Measurements from ENCODE around the gene CHSY3.
A peak's percentile ranks its signal among the peaks of the same experiment; 100 is the strongest.

The CHSY3 gene

DNA sequence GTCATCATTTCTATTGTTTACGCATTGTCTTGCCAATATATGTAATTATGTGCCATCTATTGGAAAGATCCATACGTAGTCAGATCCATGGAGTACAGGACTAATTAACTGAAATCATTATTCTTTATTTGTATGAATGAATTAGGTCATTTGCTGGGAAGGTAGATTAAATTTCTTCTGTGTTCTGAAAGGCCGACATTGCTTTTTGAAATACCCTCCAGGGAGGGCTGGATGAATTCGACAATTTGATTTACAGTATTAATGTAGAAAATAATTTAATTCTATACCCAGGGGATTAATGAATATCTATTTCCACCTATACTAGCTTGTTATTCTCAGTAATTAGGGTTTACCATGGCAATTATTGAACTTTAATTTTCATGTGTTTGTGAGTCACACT, 117.6 kb downstream of the CHSY3 start:
- WGBS (ENCODE audit: extremely low coverage, insufficient coverage, insufficient read length) = no CpG with 5 or more reads among the region's 4 CpGs
- Histone ChIP-seq H2BK5ac (ENCODE audit: low read depth, low read length, poor library complexity) (no peak overlapping the region), H3K9me3 (ENCODE audit: insufficient read depth, low read depth, low read length) (no peaks in the 10 kb centered on the region), H4K91ac (ENCODE audit: low read depth, low read length) (no peak overlapping the region), H3K23ac (ENCODE audit: low read length) (no peak overlapping the region), H3K4me1 (ENCODE audit: control insufficient read depth in 1 of 2, insufficient read depth in 2 of 2, low read length in 2 of 2) (no peaks in the 10 kb centered on the region), H2BK12ac (ENCODE audit: low read length) (no peak overlapping the region), H2AFZ (ENCODE audit: insufficient read depth, low read length, poor library complexity) (no peak overlapping the region), H3K4ac (ENCODE audit: low read depth, low read length) (no peak overlapping the region), H4K8ac (ENCODE audit: low read depth, low read length) (no peak overlapping the region), H4K12ac (ENCODE audit: low read depth, low read length) (no peak overlapping the region), H3K27me3 (ENCODE audit: insufficient read depth, low read length) (no peaks in the 10 kb centered on the region), H2BK120ac (ENCODE audit: insufficient read depth, low read length, poor library complexity) (no peak overlapping the region), H2AK5ac (ENCODE audit: low read length) (no peak overlapping the region), H3K36me3 (ENCODE audit: control insufficient read depth in 1 of 2, insufficient read depth in 2 of 2, low read length in 2 of 2) (no peaks in the 10 kb centered on the region), H3K79me2 (ENCODE audit: control insufficient read depth, insufficient read depth, low read length, poor library complexity) (no peaks in the 10 kb centered on the region), H3K4me2 (ENCODE audit: low read length) (no peak overlapping the region), H3K27ac (ENCODE audit: low read depth, low read length) (no peak overlapping the region), H3K14ac (ENCODE audit: low read length) (no peak overlapping the region), H3K79me1 (ENCODE audit: low read length) (no peaks in the 10 kb centered on the region), H3K9ac (ENCODE audit: low read length) (no peak overlapping the region), H3K4me3 (ENCODE audit: low read depth, low read length) (no peak overlapping the region), H3K18ac (ENCODE audit: low read length) (no peak overlapping the region)
- DNase-seq = no peak

DNA sequence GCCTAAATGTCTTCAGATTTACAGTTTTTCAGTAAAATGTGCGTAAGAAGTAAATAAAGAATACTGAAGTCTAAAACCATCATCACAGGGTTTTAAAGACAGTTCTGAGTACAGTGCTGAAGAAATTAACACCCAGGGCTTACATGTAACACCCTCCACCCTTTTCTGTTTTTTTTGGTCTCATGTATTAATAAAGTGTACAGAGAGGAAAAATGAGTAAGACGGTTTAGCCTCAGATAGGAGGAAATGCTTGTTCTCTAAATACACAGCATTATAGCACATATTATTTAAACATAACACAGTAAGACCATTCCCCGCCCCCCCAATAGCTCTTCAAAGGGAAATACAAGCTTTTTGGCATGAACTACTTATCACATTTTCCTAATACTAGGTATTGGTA, 119.3 kb downstream of the CHSY3 start:
- Histone ChIP-seq H2BK12ac (ENCODE audit: low read length) (no peak overlapping the region), H3K27me3 (ENCODE audit: insufficient read depth, low read length) (no peaks in the 10 kb centered on the region), H4K12ac (ENCODE audit: low read depth, low read length) (no peak overlapping the region), H3K4me2 (ENCODE audit: low read length) (no peak overlapping the region), H3K18ac (ENCODE audit: low read length) (no peak overlapping the region), H3K27ac (ENCODE audit: low read depth, low read length) (no peak overlapping the region), H2AK5ac (ENCODE audit: low read length) (no peak overlapping the region), H3K4ac (ENCODE audit: low read depth, low read length) (no peak overlapping the region), H3K9ac (ENCODE audit: low read length) (no peak overlapping the region), H3K4me1 (ENCODE audit: control insufficient read depth in 1 of 2, insufficient read depth in 2 of 2, low read length in 2 of 2) (no peaks in the 10 kb centered on the region), H2AFZ (ENCODE audit: insufficient read depth, low read length, poor library complexity) (no peak overlapping the region), H3K36me3 (ENCODE audit: control insufficient read depth in 1 of 2, insufficient read depth in 2 of 2, low read length in 2 of 2) (no peaks in the 10 kb centered on the region), H3K4me3 (ENCODE audit: low read depth, low read length) (no peak overlapping the region), H3K79me1 (ENCODE audit: low read length) (no peaks in the 10 kb centered on the region), H2BK5ac (ENCODE audit: low read depth, low read length, poor library complexity) (no peak overlapping the region), H3K79me2 (ENCODE audit: control insufficient read depth, insufficient read depth, low read length, poor library complexity) (no peaks in the 10 kb centered on the region), H4K91ac (ENCODE audit: low read depth, low read length) (no peak overlapping the region), H3K14ac (ENCODE audit: low read length) (no peak overlapping the region), H4K8ac (ENCODE audit: low read depth, low read length) (no peak overlapping the region), H2BK120ac (ENCODE audit: insufficient read depth, low read length, poor library complexity) (no peak overlapping the region), H3K9me3 (ENCODE audit: insufficient read depth, low read depth, low read length) (no peaks in the 10 kb centered on the region), H3K23ac (ENCODE audit: low read length) (no peak overlapping the region)
- no CpG with 5 or more reads among the region's 3 CpGs for WGBS (ENCODE audit: extremely low coverage, insufficient coverage, insufficient read length)
- no peak for DNase-seq

DNA sequence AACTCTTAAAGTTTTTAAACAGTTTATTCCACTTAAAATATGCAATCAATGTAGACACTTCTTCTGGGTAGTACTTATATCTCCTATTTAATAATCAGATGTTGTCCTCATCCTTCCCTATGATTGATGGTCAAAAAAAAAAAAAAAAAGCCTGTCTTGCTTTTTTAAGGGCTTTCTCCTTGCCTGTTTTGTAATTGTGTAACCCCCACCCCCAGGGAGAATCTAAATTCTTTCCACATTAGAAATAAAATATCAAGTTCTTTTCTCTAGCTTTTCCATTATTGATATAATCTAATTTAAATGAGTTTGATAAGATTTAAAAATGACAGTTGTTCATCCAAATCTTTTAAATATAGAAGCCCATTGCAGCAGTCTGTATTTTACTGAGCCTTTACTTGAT, 119.7 kb downstream of the CHSY3 start:
- no peak overlapping the region for H3K18ac ChIP-seq (ENCODE audit: low read length)
- H3K4ac ChIP-seq (ENCODE audit: low read depth, low read length) = no peak overlapping the region
- no peaks in the 10 kb centered on the region for H3K79me2 ChIP-seq (ENCODE audit: control insufficient read depth, insufficient read depth, low read length, poor library complexity)
- no peak overlapping the region for H3K14ac ChIP-seq (ENCODE audit: low read length)
- no peak overlapping the region for H3K4me2 ChIP-seq (ENCODE audit: low read length)
- H3K9me3 ChIP-seq (ENCODE audit: insufficient read depth, low read depth, low read length) = no peaks in the 10 kb centered on the region
- H3K36me3 ChIP-seq (ENCODE audit: control insufficient read depth in 1 of 2, insufficient read depth in 2 of 2, low read length in 2 of 2) = no peaks in the 10 kb centered on the region
- no peak overlapping the region for H2BK12ac ChIP-seq (ENCODE audit: low read length)
- H3K27me3 ChIP-seq (ENCODE audit: insufficient read depth, low read length) = no peaks in the 10 kb centered on the region
- H3K4me1 ChIP-seq (ENCODE audit: control insufficient read depth in 1 of 2, insufficient read depth in 2 of 2, low read length in 2 of 2) = no peaks in the 10 kb centered on the region
- H4K91ac ChIP-seq (ENCODE audit: low read depth, low read length) = no peak overlapping the region
- no peak overlapping the region for H4K12ac ChIP-seq (ENCODE audit: low read depth, low read length)
- H4K8ac ChIP-seq (ENCODE audit: low read depth, low read length) = no peak overlapping the region
- no peak overlapping the region for H3K27ac ChIP-seq (ENCODE audit: low read depth, low read length)
- no peak overlapping the region for H2AFZ ChIP-seq (ENCODE audit: insufficient read depth, low read length, poor library complexity)
- no peak overlapping the region for H3K9ac ChIP-seq (ENCODE audit: low read length)
- H3K79me1 ChIP-seq (ENCODE audit: low read length) = no peaks in the 10 kb centered on the region
- no peak overlapping the region for H2BK120ac ChIP-seq (ENCODE audit: insufficient read depth, low read length, poor library complexity)
- no peak for DNase-seq
- H3K23ac ChIP-seq (ENCODE audit: low read length) = no peak overlapping the region
- H2BK5ac ChIP-seq (ENCODE audit: low read depth, low read length, poor library complexity) = no peak overlapping the region
- no peak overlapping the region for H3K4me3 ChIP-seq (ENCODE audit: low read depth, low read length)
- H2AK5ac ChIP-seq (ENCODE audit: low read length) = no peak overlapping the region

DNA sequence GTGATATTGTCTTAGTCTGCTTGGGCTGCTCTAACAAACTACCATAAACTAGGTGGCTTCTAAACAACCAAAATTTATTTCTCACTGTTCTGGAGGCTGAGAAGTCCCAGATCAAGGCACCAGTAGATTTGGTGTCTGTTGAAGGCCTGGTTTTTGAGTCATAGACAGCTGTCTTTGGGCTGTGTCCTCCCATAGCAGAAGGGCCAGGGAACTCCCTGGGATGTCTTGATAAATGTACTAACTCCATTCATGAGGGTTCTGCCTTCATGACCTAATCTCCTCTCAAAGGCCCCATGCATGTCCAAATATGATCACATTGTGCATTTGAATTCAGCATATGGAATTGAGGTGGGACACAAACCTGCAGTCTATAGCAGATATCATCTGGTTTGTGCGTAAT, 121.2 kb downstream of the CHSY3 start:
- no peak overlapping the region for H3K14ac ChIP-seq (ENCODE audit: low read length)
- H3K23ac ChIP-seq (ENCODE audit: low read length) = no peak overlapping the region
- H2BK12ac ChIP-seq (ENCODE audit: low read length) = no peak overlapping the region
- H3K36me3 ChIP-seq (ENCODE audit: control insufficient read depth in 1 of 2, insufficient read depth in 2 of 2, low read length in 2 of 2) = no peaks in the 10 kb centered on the region
- H2AK5ac ChIP-seq (ENCODE audit: low read length) = no peak overlapping the region
- H3K27me3 ChIP-seq (ENCODE audit: insufficient read depth, low read length) = no peaks in the 10 kb centered on the region
- H3K79me2 ChIP-seq (ENCODE audit: control insufficient read depth, insufficient read depth, low read length, poor library complexity) = no peaks in the 10 kb centered on the region
- H3K4ac ChIP-seq (ENCODE audit: low read depth, low read length) = no peak overlapping the region
- no peak overlapping the region for H3K4me2 ChIP-seq (ENCODE audit: low read length)
- H3K27ac ChIP-seq (ENCODE audit: low read depth, low read length) = no peak overlapping the region
- no peak overlapping the region for H3K4me3 ChIP-seq (ENCODE audit: low read depth, low read length)
- whole genome bisulfite sequencing (ENCODE audit: extremely low coverage, insufficient coverage, insufficient read length) = no CpG with 5 or more reads among the region's 1 CpG
- H2BK120ac ChIP-seq (ENCODE audit: insufficient read depth, low read length, poor library complexity) = no peak overlapping the region
- no peak overlapping the region for H4K12ac ChIP-seq (ENCODE audit: low read depth, low read length)
- H2AFZ ChIP-seq (ENCODE audit: insufficient read depth, low read length, poor library complexity) = no peak overlapping the region
- no peaks in the 10 kb centered on the region for H3K79me1 ChIP-seq (ENCODE audit: low read length)
- no peak overlapping the region for H2BK5ac ChIP-seq (ENCODE audit: low read depth, low read length, poor library complexity)
- DNase-seq = peak in 1 of 2 donors; percentile 11
- no peak overlapping the region for H3K9ac ChIP-seq (ENCODE audit: low read length)
- no peaks in the 10 kb centered on the region for H3K9me3 ChIP-seq (ENCODE audit: insufficient read depth, low read depth, low read length)
- no peak overlapping the region for H4K91ac ChIP-seq (ENCODE audit: low read depth, low read length)
- H4K8ac ChIP-seq (ENCODE audit: low read depth, low read length) = no peak overlapping the region
- no peaks in the 10 kb centered on the region for H3K4me1 ChIP-seq (ENCODE audit: control insufficient read depth in 1 of 2, insufficient read depth in 2 of 2, low read length in 2 of 2)
- no peak overlapping the region for H3K18ac ChIP-seq (ENCODE audit: low read length)

GRCh38 chr5:130032807-130033206, 128.5 kb downstream of the CHSY3 start:
- Histone ChIP-seq H2AFZ (ENCODE audit: insufficient read depth, low read length, poor library complexity) (no peak overlapping the region), H3K4me2 (ENCODE audit: low read length) (no peak overlapping the region), H4K8ac (ENCODE audit: low read depth, low read length) (no peak overlapping the region), H4K12ac (ENCODE audit: low read depth, low read length) (no peak overlapping the region), H2BK12ac (ENCODE audit: low read length) (no peak overlapping the region), H4K91ac (ENCODE audit: low read depth, low read length) (no peak overlapping the region), H3K18ac (ENCODE audit: low read length) (no peak overlapping the region), H2BK120ac (ENCODE audit: insufficient read depth, low read length, poor library complexity) (no peak overlapping the region), H3K4me1 (ENCODE audit: control insufficient read depth in 1 of 2, insufficient read depth in 2 of 2, low read length in 2 of 2) (no peaks in the 10 kb centered on the region), H3K27me3 (ENCODE audit: insufficient read depth, low read length) (no peaks in the 10 kb centered on the region), H3K23ac (ENCODE audit: low read length) (no peak overlapping the region), H2BK5ac (ENCODE audit: low read depth, low read length, poor library complexity) (no peak overlapping the region), H3K79me2 (ENCODE audit: control insufficient read depth, insufficient read depth, low read length, poor library complexity) (no peaks in the 10 kb centered on the region), H3K9ac (ENCODE audit: low read length) (no peak overlapping the region), H3K4me3 (ENCODE audit: low read depth, low read length) (no peak overlapping the region), H3K9me3 (ENCODE audit: insufficient read depth, low read depth, low read length) (no peaks in the 10 kb centered on the region), H3K36me3 (ENCODE audit: control insufficient read depth in 1 of 2, insufficient read depth in 2 of 2, low read length in 2 of 2) (no peaks in the 10 kb centered on the region), H3K79me1 (ENCODE audit: low read length) (no peaks in the 10 kb centered on the region), H3K4ac (ENCODE audit: low read depth, low read length) (no peak overlapping the region), H3K14ac (ENCODE audit: low read length) (no peak overlapping the region), H2AK5ac (ENCODE audit: low read length) (no peak overlapping the region), H3K27ac (ENCODE audit: low read depth, low read length) (no peak overlapping the region)
- DNase-seq = peak in 1 of 2 donors; percentile 6
- no CpG with 5 or more reads among the region's 3 CpGs for WGBS (ENCODE audit: extremely low coverage, insufficient coverage, insufficient read length)
